Activated CD8-positive, alpha-beta memory T cell treated with anti-CD3 and anti-CD28 coated beads for 4 hours (primary cell): ENCODE measurements around the gene ITIH5.
"Not testable (repeated sequence)": the region's sequence is repeated elsewhere in the genome, so short reads cannot be mapped to it uniquely, and the experiment has no call there.

Experiments
- DNase-seq, 2 donors: peaks; one replicate each; pipeline ENCODE4 v3.0.0-alpha.2; 2020; ENCODE audit warnings: low read depth in 2 of 2

ITIH5 gene

GRCh38 chr10:7687228-7687907 is 20.6 kb upstream of the ITIH5 start:
- peak; percentile 44 to 48 for DNase-seq

GRCh38 chr10:7686351-7687171 is 19.8 kb upstream of the ITIH5 start:
- DNase-seq, result no peak

GRCh38 chr10:7680078-7680477 is 13.3 kb upstream of the ITIH5 start:
- not testable (repeated sequence) for DNase-seq

GRCh38 chr10:7679256-7679655 is 12.5 kb upstream of the ITIH5 start:
- DNase-seq, result no peak

- no peak for DNase-seq
These were observed 5.8 kb upstream of the ITIH5 start for GRCh38 chr10:7672341-7673134.

- no peak for DNase-seq
These were observed 3.4 kb upstream of the ITIH5 start for GRCh38 chr10:7670157-7670556.

- DNase-seq, result no peak
These were observed 736 bp upstream of the ITIH5 start for GRCh38 chr10:7667262-7668141.

GRCh38 chr10:7665767-7666166 is 999 bp downstream of the ITIH5 start:
- DNase-seq, result no peak

- no peak for DNase-seq
These were observed 2.1 kb downstream of the ITIH5 start for GRCh38 chr10:7664707-7665106.

GRCh38 chr10:7662522-7662921 is 4.2 kb downstream of the ITIH5 start:
- no peak for DNase-seq

GRCh38 chr10:7659560-7659959 is 7.2 kb downstream of the ITIH5 start:
- DNase-seq, result no peak

- DNase-seq, result no peak
These were observed 9.2 kb downstream of the ITIH5 start for GRCh38 chr10:7657552-7657951.

GRCh38 chr10:7657079-7657478 is 9.7 kb downstream of the ITIH5 start:
- DNase-seq, result not testable (repeated sequence)

GRCh38 chr10:7651853-7652470 is 14.8 kb downstream of the ITIH5 start:
- no peak for DNase-seq

- no peak for DNase-seq
These were observed 17.0 kb downstream of the ITIH5 start for GRCh38 chr10:7649673-7650300.

- DNase-seq, result no peak
These were observed 19.6 kb downstream of the ITIH5 start for GRCh38 chr10:7647062-7647664.

- no peak for DNase-seq
These were observed 24.2 kb downstream of the ITIH5 start for GRCh38 chr10:7642491-7643011.

- no peak for DNase-seq
These were observed 31.2 kb downstream of the ITIH5 start for GRCh38 chr10:7635408-7636125.
